GM18520 (cell line): ENCODE data around the gene SGPP1.
A peak's percentile ranks its signal among the peaks of the same experiment; 100 is the strongest.
"Not testable (repeated sequence)": the region's sequence is repeated elsewhere in the genome, so short reads cannot be mapped to it uniquely, and the experiment has no call there.

Experiments
- ATAC-seq: cut with Tn5 transposase; IDR thresholded peaks from one replicate; pipeline ENCODE4 v1.9.1; 2021; ENCODE audit not compliant: unreplicated experiment

SGPP1 gene

GRCh38 chr14:63727231-63727735 is 582 bp downstream of the SGPP1 start:
- peak; percentile 16 for ATAC-seq

DNA sequence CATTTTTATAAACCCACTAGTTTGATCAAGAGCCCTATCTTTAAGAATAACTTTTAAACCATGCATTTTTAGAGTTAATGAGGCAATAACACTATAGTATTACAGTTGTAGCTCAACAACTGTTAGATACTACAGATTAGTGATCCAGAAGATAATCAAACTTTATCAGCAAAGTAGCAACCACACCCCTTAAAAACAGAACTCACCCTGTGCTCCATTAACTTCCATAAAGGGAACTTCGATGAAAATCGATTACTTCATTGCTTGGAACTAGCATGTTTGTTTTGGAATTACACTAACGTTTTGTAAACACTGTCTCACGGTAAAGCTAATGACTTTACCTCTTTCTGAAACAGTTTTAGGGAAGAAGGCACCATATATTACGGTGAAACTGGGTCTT is 1.4 kb downstream of the SGPP1 start:
- no peak for ATAC-seq

GRCh38 chr14:63725786-63726460 is 1.9 kb downstream of the SGPP1 start:
- no peak for ATAC-seq

- no peak for ATAC-seq
These were observed 10.2 kb downstream of the SGPP1 start for GRCh38 chr14:63717702-63718101.

DNA sequence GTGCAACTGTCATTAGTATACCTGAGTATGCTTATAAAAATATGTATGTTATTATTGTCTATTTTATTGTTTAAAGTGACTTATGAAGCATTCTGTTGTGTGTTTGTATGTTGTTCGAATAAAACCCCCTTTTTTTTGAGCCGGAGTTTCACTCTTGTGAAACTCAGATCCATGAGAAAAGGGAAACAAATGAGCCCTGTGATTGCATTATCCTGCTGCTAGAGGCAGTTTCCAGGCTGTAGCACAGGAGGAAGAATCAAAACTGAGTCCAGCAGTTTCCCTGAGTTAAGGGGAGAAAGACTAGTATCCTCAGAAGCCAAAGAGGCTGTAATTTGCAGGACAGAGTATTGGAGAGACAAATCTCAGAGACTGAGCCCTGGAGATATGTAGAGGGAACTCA is 12.5 kb downstream of the SGPP1 start:
- no peak for ATAC-seq

DNA sequence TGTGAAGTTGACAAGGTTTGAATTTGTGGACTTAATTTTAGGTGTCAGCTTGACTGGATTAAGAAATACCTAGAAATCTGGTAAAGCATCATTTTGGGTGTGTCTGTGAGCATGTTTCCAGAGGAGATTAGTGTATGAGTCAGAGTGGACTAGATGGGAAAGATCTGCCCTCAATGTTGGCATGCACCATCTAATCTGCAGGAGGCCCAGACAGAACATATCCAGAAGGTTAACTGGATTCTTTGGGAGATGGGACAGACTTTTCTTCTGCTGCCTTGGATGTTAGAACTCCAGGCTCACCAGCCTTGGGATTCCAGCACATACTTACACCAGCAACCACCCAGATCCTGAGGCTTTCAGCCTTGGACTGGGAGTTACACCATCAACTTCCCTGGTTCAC is 14.1 kb downstream of the SGPP1 start:
- no peak for ATAC-seq

DNA sequence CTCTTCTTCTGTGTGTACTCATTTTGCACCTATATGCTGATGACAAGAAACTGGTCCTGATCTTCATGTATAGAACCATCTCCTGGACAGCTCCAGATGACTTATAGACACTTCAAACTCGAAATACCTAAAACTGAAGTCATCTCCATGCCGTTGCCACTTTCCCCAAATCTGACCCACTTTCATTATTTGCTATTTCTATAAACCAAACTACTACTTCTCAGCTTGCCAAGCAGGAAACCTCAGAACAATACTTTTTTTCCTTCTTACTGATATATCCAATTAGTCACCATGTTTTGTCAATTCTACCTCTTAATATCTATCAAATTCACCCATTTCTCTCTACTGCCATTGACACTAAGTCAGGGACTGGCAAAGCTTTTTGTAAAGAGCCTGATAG is 14.8 kb downstream of the SGPP1 start:
- ATAC-seq, result no peak

GRCh38 chr14:63712123-63712522 is 15.7 kb downstream of the SGPP1 start:
- no peak for ATAC-seq

- no peak for ATAC-seq
These were observed 17.4 kb downstream of the SGPP1 start for GRCh38 chr14:63710497-63710896.

DNA sequence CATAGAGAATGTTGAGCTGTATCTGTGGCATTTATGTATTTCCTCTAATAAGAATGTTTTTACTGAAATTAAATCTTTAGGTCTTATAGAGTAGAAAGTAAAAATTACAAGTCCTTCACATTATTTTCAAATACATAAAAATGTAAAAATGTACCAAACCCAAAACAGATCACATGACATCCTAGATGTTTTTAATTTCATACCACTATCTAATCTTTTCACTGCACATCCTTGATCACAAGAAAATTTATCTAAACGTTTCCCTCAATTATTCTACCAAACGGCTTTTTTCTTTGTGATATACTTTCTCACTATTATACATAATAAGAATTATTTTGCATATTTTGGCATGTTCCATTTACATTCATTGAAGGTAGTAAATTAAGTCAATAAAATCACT is 18.3 kb downstream of the SGPP1 start:
- ATAC-seq, result no peak

DNA sequence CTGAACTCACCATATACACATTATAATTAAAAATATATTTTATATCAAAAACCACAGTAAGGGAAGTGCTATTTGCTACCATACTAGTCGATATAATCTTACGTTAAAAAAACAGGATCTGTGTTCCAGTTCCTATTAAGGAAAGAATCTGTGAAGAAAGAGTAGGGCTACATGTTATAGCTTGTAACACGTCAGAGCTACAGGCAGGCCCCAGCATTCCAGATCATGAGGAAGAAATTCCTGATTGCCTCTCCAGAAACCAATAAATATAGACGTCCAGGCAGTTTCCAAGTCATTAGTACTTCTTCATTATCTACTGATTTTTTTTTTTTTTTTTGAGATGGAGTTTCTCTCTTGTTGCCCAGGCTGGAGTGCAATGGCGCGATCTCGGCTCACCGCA is 20.6 kb downstream of the SGPP1 start:
- ATAC-seq, result no peak

- no peak for ATAC-seq
These were observed 22.2 kb downstream of the SGPP1 start for GRCh38 chr14:63705561-63706070.

- ATAC-seq, result not testable (repeated sequence)
These were observed 25.3 kb downstream of the SGPP1 start for GRCh38 chr14:63702530-63702929.

DNA sequence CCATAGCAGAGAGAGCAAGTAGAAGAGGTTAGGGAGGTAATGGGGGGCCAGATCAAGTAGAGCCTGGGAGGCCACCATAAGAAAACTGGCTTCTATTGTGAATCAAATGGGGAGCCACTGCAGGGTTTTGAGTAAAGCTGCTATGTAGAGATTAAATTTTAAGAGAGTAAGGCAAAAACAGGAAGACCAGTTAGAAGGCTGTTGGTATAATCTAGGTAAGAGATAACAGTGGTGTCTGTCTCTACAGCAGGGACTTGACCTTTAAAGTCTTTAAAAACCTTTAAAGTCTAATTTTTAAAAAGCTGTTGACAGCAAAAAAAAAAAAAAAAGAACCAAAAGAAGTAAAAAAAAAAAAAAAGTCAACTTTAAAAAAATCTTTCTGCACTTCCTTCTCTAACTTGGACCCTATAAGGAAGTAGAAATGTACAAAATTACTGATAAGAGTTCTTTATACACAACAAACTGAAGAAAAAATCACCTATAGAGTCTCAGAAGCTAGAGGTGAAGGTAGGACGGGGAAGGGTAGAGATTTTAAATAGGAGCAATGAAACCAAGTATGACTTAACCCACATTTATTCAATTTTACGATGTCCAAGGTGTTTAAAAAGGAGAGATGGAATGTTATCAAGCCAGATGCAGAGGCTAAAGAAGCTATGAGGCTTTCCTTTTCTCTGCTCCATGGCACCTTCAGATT is 26.1 kb downstream of the SGPP1 start:
- ATAC-seq, result no peak

DNA sequence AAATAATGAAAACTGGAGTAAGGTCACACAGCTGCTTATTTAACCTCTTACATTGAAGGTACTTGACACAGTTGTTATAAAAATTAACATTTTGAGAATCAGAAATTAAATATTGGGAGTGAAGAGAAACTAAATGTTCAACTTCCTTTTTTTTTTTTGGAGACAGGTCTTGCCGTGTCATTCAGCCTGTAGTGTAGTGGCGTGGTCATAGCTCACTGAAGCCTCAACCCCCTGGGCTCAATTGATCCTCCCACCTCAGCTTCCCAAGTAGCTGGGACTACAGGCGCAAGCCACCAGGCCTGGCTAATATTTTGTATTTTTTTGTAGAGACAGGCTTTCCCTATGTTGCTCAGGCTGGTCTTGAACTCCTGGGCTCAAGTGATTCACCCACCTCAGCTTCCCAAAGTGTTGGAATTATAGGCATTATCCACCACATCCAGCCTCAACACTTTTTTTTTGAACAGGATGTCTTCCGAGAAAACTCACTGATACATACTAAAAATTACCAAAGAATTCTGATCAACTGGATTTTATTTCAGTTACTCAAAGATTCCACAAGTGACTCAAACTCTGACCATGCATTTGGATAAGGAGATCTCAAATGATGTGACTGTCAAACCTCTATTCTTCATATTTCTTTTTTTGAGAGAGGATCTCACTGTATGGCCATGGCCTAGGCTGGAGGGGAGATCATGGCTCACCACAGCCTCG is 35.4 kb downstream of the SGPP1 start:
- ATAC-seq, result no peak

- no peak for ATAC-seq
These were observed 38.7 kb downstream of the SGPP1 start for GRCh38 chr14:63689132-63689531.

- ATAC-seq, result no peak
These were observed 40.9 kb downstream of the SGPP1 start for GRCh38 chr14:63686926-63687325.

GRCh38 chr14:63685401-63685800 is 42.5 kb downstream of the SGPP1 start:
- no peak for ATAC-seq

- no peak for ATAC-seq
These were observed 44.9 kb downstream of the SGPP1 start for GRCh38 chr14:63682727-63683593.

DNA sequence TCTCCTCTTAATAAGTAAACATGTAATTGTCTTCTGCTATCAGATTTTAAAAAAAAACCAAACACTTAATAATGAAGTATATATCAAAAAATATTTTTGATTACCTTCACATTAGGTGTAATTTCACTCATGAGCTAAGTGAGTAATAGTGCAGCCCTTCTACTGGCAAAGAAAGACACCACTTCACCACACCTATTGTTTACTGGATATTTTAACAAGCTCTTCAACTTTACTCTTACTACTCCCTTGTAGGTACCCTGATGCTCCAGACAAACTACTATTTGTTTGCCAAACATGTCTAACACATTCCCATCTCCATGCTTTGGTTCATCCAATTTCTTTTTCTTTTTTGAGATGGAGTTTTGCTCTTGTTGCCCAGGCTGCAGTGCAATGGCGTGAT is 49.3 kb downstream of the SGPP1 start:
- ATAC-seq, result no peak

DNA sequence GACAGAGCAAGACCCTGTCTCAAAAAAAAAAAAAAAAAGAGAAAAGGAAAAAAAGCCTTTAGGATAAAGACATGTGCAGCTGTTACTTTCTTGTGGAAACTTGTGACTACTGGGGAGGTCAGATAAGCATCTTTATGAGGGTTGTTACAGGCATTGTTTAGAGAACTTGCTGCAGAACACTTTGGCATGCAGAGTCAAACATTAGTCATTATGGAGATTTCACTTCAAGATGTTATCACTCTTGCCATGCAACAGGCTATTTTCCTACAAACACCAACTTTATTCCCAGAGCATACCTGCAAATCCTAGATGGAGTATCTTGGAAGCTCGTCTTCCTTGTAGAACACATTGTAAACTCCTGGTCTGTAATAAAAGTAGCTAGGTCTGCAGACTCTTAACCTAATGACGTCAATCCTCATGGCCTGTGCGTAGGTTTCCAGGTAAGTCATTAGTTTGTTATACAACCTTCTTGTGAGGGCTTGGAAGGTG is 49.9 kb downstream of the SGPP1 start:
- ATAC-seq, result no peak
